Loucy (cell line): ENCODE measurements around the gene SLC3A2.

Experiments
- H2AFZ ChIP-seq: fragments of 200-600 bp; sonication (generic); 2 replicates; pipeline ENCODE4 v1.6.0; 2016; ENCODE audit warnings: antibody characterized with exemption, mild to moderate bottlenecking, low read length, moderate library complexity
- H3F3A ChIP-seq: fragments of 200-600 bp; 2 replicates; pipeline ENCODE4 v1.6.0; 2016; ENCODE audit warnings: antibody characterized with exemption, low read depth, mild to moderate bottlenecking
- H3K27me3 ChIP-seq: fragments of 200-600 bp; sonication (generic); 2 replicates; pipeline ENCODE4 v1.6.1; 2014; ENCODE audit warnings: low read length, mild to moderate bottlenecking; ENCODE audit not compliant: insufficient read depth, poor library complexity, severe bottlenecking
- H3K36me3 ChIP-seq: fragments of 200-600 bp; sonication (generic); 2 replicates; pipeline ENCODE4 v1.6.1; 2016; ENCODE audit warnings: low read length; ENCODE audit not compliant: insufficient read depth
- H3K4me1 ChIP-seq: fragments of 200-600 bp; sonication (generic); 2 replicates; pipeline ENCODE4 v1.5.1; 2014; ENCODE audit warnings: low read length, mild to moderate bottlenecking; ENCODE audit not compliant: insufficient read depth, poor library complexity, severe bottlenecking
- H3K4me2 ChIP-seq: fragments of 200-600 bp; sonication (generic); 2 replicates; pipeline ENCODE4 v1.6.0; 2014; ENCODE audit warnings: antibody characterized with exemption, low read length, low read depth, mild to moderate bottlenecking; ENCODE audit not compliant: poor library complexity, severe bottlenecking
- H3K4me3 ChIP-seq: fragments of 200-600 bp; sonication (generic); 2 replicates; pipeline ENCODE4 v1.5.1; 2014; ENCODE audit warnings: low read length, mild to moderate bottlenecking, mixed read lengths; ENCODE audit not compliant: poor library complexity, severe bottlenecking
- H3K79me2 ChIP-seq: fragments of 200-600 bp; sonication (generic); 2 replicates; pipeline ENCODE4 v1.6.1; 2014; ENCODE audit warnings: low read length; ENCODE audit not compliant: insufficient read depth
- H3K9ac ChIP-seq: fragments of 200-600 bp; sonication (generic); 2 replicates; pipeline ENCODE4 v1.6.0; 2014; ENCODE audit warnings: mild to moderate bottlenecking, low read depth, low read length, moderate library complexity; ENCODE audit not compliant: poor library complexity, severe bottlenecking
- H3K9me2 ChIP-seq: fragments of 200-600 bp; sonication (generic); replicated peaks from 2 replicates; pipeline ENCODE4 v1.6.1; 2016; ENCODE audit warnings: low read depth, low read length, mixed read lengths
- H3K9me3 ChIP-seq: fragments of 200-600 bp; sonication (generic); 2 replicates; pipeline ENCODE4 v1.6.1; 2014; ENCODE audit warnings: mild to moderate bottlenecking, antibody characterized with exemption, low read length, low read depth; ENCODE audit not compliant: insufficient read depth
- H4K20me1 ChIP-seq: fragments of 200-600 bp; sonication (generic); 2 replicates; pipeline ENCODE4 v1.6.0; 2014; ENCODE audit warnings: antibody characterized with exemption, low read length, mild to moderate bottlenecking; ENCODE audit not compliant: insufficient read depth, poor library complexity, severe bottlenecking
- CTCF ChIP-seq: fragments of 200-600 bp; sonication (generic); conservative IDR thresholded peaks from 2 replicates; pipeline ENCODE4 v1.5.1; 2014; ENCODE audit warnings: mild to moderate bottlenecking, antibody characterized with exemption, low read length
- EZH2phosphoT487 ChIP-seq: fragments of 200-600 bp; IDR thresholded peaks from 2 replicates; pipeline ENCODE4 v1.6.1; 2018; ENCODE audit warnings: antibody characterized with exemption, mild to moderate bottlenecking, moderate library complexity, borderline replicate concordance

SLC3A2 gene

GRCh38 chr11:62905296-62905695 is 24.6 kb downstream of the SLC3A2 start:
- peak overlapping the region; percentile 17 for H3K9ac ChIP-seq
- H3K9me3 ChIP-seq: no peaks in the 10 kb centered on the region
- H3K9me2 ChIP-seq: no peaks in the 10 kb centered on the region
- H3K36me3 ChIP-seq: no peaks in the 10 kb centered on the region
- peak overlapping the region; percentile 87 for H2AFZ ChIP-seq
- no peak for TF ChIP-seq CTCF
- no peak for TF ChIP-seq EZH2phosphoT487
- H3K4me3 ChIP-seq: peak overlapping the region; percentile 19
- no peaks in the 10 kb centered on the region for H3K27me3 ChIP-seq
- H3K4me1 ChIP-seq: peaks cover 6% of the 10 kb centered on the region
- no peaks in the 10 kb centered on the region for H3F3A ChIP-seq
- no peaks in the 10 kb centered on the region for H3K79me2 ChIP-seq
- H4K20me1 ChIP-seq: no peaks in the 10 kb centered on the region
- peak overlapping the region; percentile 45 for H3K4me2 ChIP-seq

- peak overlapping the region; percentile 19 for H3K4me3 ChIP-seq
- no peaks in the 10 kb centered on the region for H4K20me1 ChIP-seq
- H3F3A ChIP-seq: no peaks in the 10 kb centered on the region
- H3K9ac ChIP-seq: peak overlapping the region; percentile 17
- H3K9me3 ChIP-seq: no peaks in the 10 kb centered on the region
- peaks cover 6% of the 10 kb centered on the region for H3K4me1 ChIP-seq
- no peaks in the 10 kb centered on the region for H3K79me2 ChIP-seq
- TF ChIP-seq CTCF (peak; percentile 100), EZH2phosphoT487 (no peak)
- H3K4me2 ChIP-seq: peak overlapping the region; percentile 45
- H3K27me3 ChIP-seq: no peaks in the 10 kb centered on the region
- H3K36me3 ChIP-seq: no peaks in the 10 kb centered on the region
- no peaks in the 10 kb centered on the region for H3K9me2 ChIP-seq
- H2AFZ ChIP-seq: peak overlapping the region; percentile 87
Observed at GRCh38 chr11:62905927-62906531, 25.3 kb downstream of the SLC3A2 start.

- Histone ChIP-seq H4K20me1 (no peaks in the 10 kb centered on the region), H3K79me2 (no peaks in the 10 kb centered on the region), H3K27me3 (no peaks in the 10 kb centered on the region), H3K9me2 (no peaks in the 10 kb centered on the region), H3F3A (no peaks in the 10 kb centered on the region), H3K4me3 (no peak overlapping the region), H3K9me3 (no peaks in the 10 kb centered on the region), H3K4me1 (peaks cover 13% of the 10 kb centered on the region), H3K9ac (no peak overlapping the region), H2AFZ (no peak overlapping the region), H3K4me2 (no peak overlapping the region), H3K36me3 (no peaks in the 10 kb centered on the region)
- TF ChIP-seq EZH2phosphoT487: no peak
- TF ChIP-seq CTCF: no peak
Observed at GRCh38 chr11:62908468-62909072, 27.9 kb downstream of the SLC3A2 start.
